Neuronal stem cell (in vitro differentiated cells): ENCODE data around the gene GP2.

Experiments
- DNase-seq: peaks from one replicate; pipeline ENCODE4 v3.0.0-alpha.2; 2013; ENCODE audit warnings: low spot score
- H2AFZ ChIP-seq: one replicate; pipeline ENCODE4 v1.6.1; 2013; ENCODE audit warnings: mild to moderate bottlenecking, low read length, inconsistent platforms
- H2AK5ac ChIP-seq: 2 replicates; pipeline ENCODE4 v1.6.1; 2013; ENCODE audit warnings: low read depth, mild to moderate bottlenecking, inconsistent platforms, low read length, moderate library complexity, mixed read lengths
- H2BK120ac ChIP-seq: 2 replicates; pipeline ENCODE4 v1.6.1; 2013; ENCODE audit warnings: low read depth, mild to moderate bottlenecking, inconsistent platforms, low read length, moderate library complexity, mixed read lengths
- H2BK12ac ChIP-seq: one replicate; pipeline ENCODE4 v1.6.1; 2013; ENCODE audit warnings: low read length, inconsistent platforms
- H2BK15ac ChIP-seq: 2 replicates; pipeline ENCODE4 v1.6.1; 2013; ENCODE audit warnings: mild to moderate bottlenecking, low read length, inconsistent platforms, mixed read lengths
- H2BK5ac ChIP-seq: one replicate; pipeline ENCODE4 v1.6.1; 2013; ENCODE audit warnings: inconsistent platforms, mild to moderate bottlenecking, low read length, moderate library complexity
- H3K14ac ChIP-seq: one replicate; pipeline ENCODE4 v1.6.1; 2013; ENCODE audit warnings: low read length, inconsistent platforms
- H3K18ac ChIP-seq: 2 replicates; pipeline ENCODE4 v1.6.1; 2013; ENCODE audit warnings: low read length, inconsistent platforms
- H3K23ac ChIP-seq: 2 replicates; pipeline ENCODE4 v1.6.1; 2013; ENCODE audit warnings: low read depth, mild to moderate bottlenecking, mixed read lengths, low read length, inconsistent platforms; ENCODE audit not compliant: poor library complexity
- H3K27ac ChIP-seq: replicated peaks from 3 replicates; pipeline ENCODE4 v1.5.1; 2013; ENCODE audit warnings: low read length, inconsistent platforms
- H3K27me3 ChIP-seq, 3 experiments: 2 replicates each; pipeline ENCODE4 v1.6.1; 2013; ENCODE audit warnings: low read length in 3 of 3, mild to moderate bottlenecking in 2 of 3, inconsistent platforms in 1 of 3, low read depth in 1 of 3, mixed read lengths in 1 of 3, moderate library complexity in 1 of 3; ENCODE audit not compliant: control insufficient read depth in 3 of 3, insufficient read depth in 3 of 3
- H3K36me3 ChIP-seq, 2 donors: replicated peaks in 1 of 2; 2 replicates each; pipeline ENCODE4 v1.6.1; 2013; ENCODE audit warnings: low read length in 2 of 2; ENCODE audit not compliant: control insufficient read depth in 2 of 2, insufficient read depth in 2 of 2
- H3K4ac ChIP-seq: 2 replicates; pipeline ENCODE4 v1.6.1; 2013; ENCODE audit warnings: inconsistent platforms, mild to moderate bottlenecking, low read length, moderate library complexity
- H3K4me1 ChIP-seq, 2 donors: 1 replicate in 1 of 2; 2 replicates in 1 of 2; pipeline ENCODE4 v1.6.1; 2013; ENCODE audit warnings: low read length in 2 of 2, low read depth in 1 of 2; ENCODE audit not compliant: control insufficient read depth in 2 of 2, insufficient read depth in 1 of 2
- H3K4me2 ChIP-seq: one replicate; pipeline ENCODE4 v1.6.1; 2013; ENCODE audit warnings: mild to moderate bottlenecking, low read length, inconsistent platforms; ENCODE audit not compliant: insufficient read depth, poor library complexity, severe bottlenecking
- H3K4me3 ChIP-seq, 2 donors: 2 replicates each; pipeline ENCODE4 v1.5.1; 2013; ENCODE audit warnings: low read length in 2 of 2, mild to moderate bottlenecking in 2 of 2, inconsistent platforms in 1 of 2, moderate library complexity in 1 of 2
- H3K79me1 ChIP-seq: one replicate; pipeline ENCODE4 v1.6.1; 2013; ENCODE audit warnings: low read depth, mild to moderate bottlenecking, inconsistent platforms, low read length, moderate library complexity
- H3K9ac ChIP-seq: one replicate; pipeline ENCODE4 v1.6.1; 2013; ENCODE audit warnings: mild to moderate bottlenecking, low read depth, low read length, inconsistent platforms; ENCODE audit not compliant: poor library complexity
- H3K9me3 ChIP-seq, 2 donors: replicated peaks in 1 of 2; 2 replicates each; pipeline versions ENCODE3 to v1.6.1; 2013; ENCODE audit warnings: low read length in 2 of 2, mild to moderate bottlenecking in 2 of 2, inconsistent platforms in 1 of 2, low read depth in 1 of 2, mixed read lengths in 1 of 2, moderate library complexity in 1 of 2; ENCODE audit not compliant: control insufficient read depth in 2 of 2, insufficient read depth in 1 of 2
- H4K8ac ChIP-seq: one replicate; pipeline ENCODE4 v1.6.1; 2013; ENCODE audit warnings: low read depth, mild to moderate bottlenecking, inconsistent platforms, low read length, moderate library complexity
- H4K91ac ChIP-seq: one replicate; pipeline ENCODE4 v1.6.1; 2013; ENCODE audit warnings: low read length, low read depth, mild to moderate bottlenecking, inconsistent platforms; ENCODE audit not compliant: poor library complexity
- WGBS, 2 donors: extraction: QIAGEN DNeasy Blood & Tissue Kit; methylation state at CpG; one replicate each; pipeline ENCODE4 v1.1.7; 2013; ENCODE audit warnings: missing lambda C conversion rate in 2 of 2, mixed read lengths in 1 of 2; ENCODE audit not compliant: insufficient read length in 2 of 2, insufficient replicate concordance in 1 of 2; ENCODE audit errors: extremely low coverage in 2 of 2; 5-methylcytosine and 5-hydroxymethylcytosine counted together

The GP2 gene

GRCh38 chr16:20300312-20301097, 26.8 kb downstream of the GP2 start:
- H2AK5ac ChIP-seq: no peak overlapping the region
- H2BK120ac ChIP-seq: no peak overlapping the region
- no CpG with 5 or more reads among the region's 16 CpGs for WGBS, 2 donors

GRCh38 chr16:20298452-20298851, 28.9 kb downstream of the GP2 start:
- no peaks in the 10 kb centered on the region for H3K9me3 ChIP-seq
- no peak overlapping the region for H4K91ac ChIP-seq
- no peak overlapping the region for H2BK15ac ChIP-seq
- DNase-seq: no peak
- 100% methylated on average over 1 of the region's 5 CpGs; no CpG with 5 or more reads in 1 of the 2 donors for WGBS, 2 donors
- no peak overlapping the region for H3K27ac ChIP-seq
- H3K79me1 ChIP-seq: no peaks in the 10 kb centered on the region
- no peak overlapping the region for H3K14ac ChIP-seq
- no peak overlapping the region for H2BK120ac ChIP-seq
- H3K18ac ChIP-seq: no peak overlapping the region
- no peak overlapping the region for H3K4me3 ChIP-seq
- H3K4me1 ChIP-seq: no peaks in the 10 kb centered on the region
- H3K27me3 ChIP-seq: no peaks in the 10 kb centered on the region
- H2AK5ac ChIP-seq: no peak overlapping the region
- no peak overlapping the region for H2BK5ac ChIP-seq
- no peak overlapping the region for H3K4me2 ChIP-seq
- no peak overlapping the region for H4K8ac ChIP-seq
- H3K36me3 ChIP-seq: no peaks in the 10 kb centered on the region
- no peak overlapping the region for H3K9ac ChIP-seq
- no peak overlapping the region for H2BK12ac ChIP-seq
- no peak overlapping the region for H3K4ac ChIP-seq
- H2AFZ ChIP-seq: no peak overlapping the region
- peak overlapping the region; percentile 46 for H3K23ac ChIP-seq

More at GRCh38 chr16:20300312-20301097, 26.8 kb downstream of the GP2 start:
- Histone ChIP-seq H3K18ac (no peak overlapping the region), H2BK5ac (no peak overlapping the region), H3K9ac (no peak overlapping the region), H2AFZ (no peak overlapping the region), H4K91ac (no peak overlapping the region), H3K79me1 (no peaks in the 10 kb centered on the region), H3K27ac (no peak overlapping the region), H3K23ac (no peak overlapping the region), H3K4me2 (no peak overlapping the region), H3K27me3 (no peaks in the 10 kb centered on the region), H3K4me1 (no peaks in the 10 kb centered on the region), H3K36me3 (no peaks in the 10 kb centered on the region), H3K4ac (no peak overlapping the region), H3K14ac (no peak overlapping the region), H3K4me3 (no peak overlapping the region), H4K8ac (no peak overlapping the region), H3K9me3 (no peaks in the 10 kb centered on the region), H2BK15ac (no peak overlapping the region), H2BK12ac (no peak overlapping the region)
- DNase-seq: peak; percentile 70

- H4K91ac ChIP-seq: no peak overlapping the region
- no CpG with 5 or more reads among the region's 16 CpGs for WGBS, 2 donors
- no peak overlapping the region for H3K9ac ChIP-seq
- H2BK12ac ChIP-seq: no peak overlapping the region
- no peaks in the 10 kb centered on the region for H3K27me3 ChIP-seq
- no peak overlapping the region for H3K4me2 ChIP-seq
- no peaks in the 10 kb centered on the region for H3K9me3 ChIP-seq
- no peak overlapping the region for H3K27ac ChIP-seq
- no peak overlapping the region for H3K14ac ChIP-seq
- peak overlapping the region; percentile 88 for H2BK5ac ChIP-seq
- peaks cover 0 to 6% of the 10 kb centered on the region in 2 donors for H3K4me1 ChIP-seq
- H2AFZ ChIP-seq: no peak overlapping the region
- no peak overlapping the region for H2BK120ac ChIP-seq
- no peak overlapping the region for H2AK5ac ChIP-seq
- DNase-seq: no peak
- H3K36me3 ChIP-seq: no peaks in the 10 kb centered on the region
- H3K4me3 ChIP-seq: no peak overlapping the region
- H3K18ac ChIP-seq: no peak overlapping the region
- no peaks in the 10 kb centered on the region for H3K79me1 ChIP-seq
- no peak overlapping the region for H3K4ac ChIP-seq
- no peak overlapping the region for H4K8ac ChIP-seq
- no peak overlapping the region for H2BK15ac ChIP-seq
- H3K23ac ChIP-seq: peak overlapping the region; percentile 44
These were observed 35.8 kb downstream of the GP2 start for GRCh38 chr16:20291208-20292206.

DNA sequence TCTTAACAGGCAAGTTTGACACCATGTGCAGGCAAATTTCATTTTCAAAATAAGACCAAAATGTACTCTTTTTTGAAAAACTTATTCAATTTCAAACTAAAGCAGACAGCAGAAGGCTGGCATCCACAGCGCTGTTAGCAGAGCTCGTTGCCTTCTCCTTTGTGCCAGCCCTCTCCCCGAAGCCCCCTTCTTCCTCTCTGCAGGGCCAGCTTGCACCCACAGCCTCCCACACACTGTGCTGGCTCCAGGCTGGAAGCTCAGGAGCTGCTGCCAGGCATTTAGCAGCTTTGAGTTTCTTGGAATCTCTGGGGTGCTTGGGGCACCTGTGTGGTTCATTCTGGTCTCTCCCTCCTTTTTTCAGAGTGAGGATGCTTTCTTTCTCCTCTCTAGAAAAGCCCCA, 37.7 kb downstream of the GP2 start:
- no peak overlapping the region for H2BK120ac ChIP-seq
- no peaks in the 10 kb centered on the region for H3K79me1 ChIP-seq
- no peak overlapping the region for H2AK5ac ChIP-seq
- H3K9ac ChIP-seq: no peak overlapping the region
- no peaks in the 10 kb centered on the region for H3K9me3 ChIP-seq
- H4K91ac ChIP-seq: no peak overlapping the region
- H3K23ac ChIP-seq: no peak overlapping the region
- peak overlapping the region; percentile 77 for H3K14ac ChIP-seq
- no peak overlapping the region for H2BK5ac ChIP-seq
- no CpG with 5 or more reads among the region's 3 CpGs for WGBS, 2 donors
- no peak overlapping the region for H3K4me3 ChIP-seq
- no peaks in the 10 kb centered on the region for H3K36me3 ChIP-seq
- no peak overlapping the region for H2BK15ac ChIP-seq
- peaks cover 0 to 10% of the 10 kb centered on the region in 2 donors for H3K4me1 ChIP-seq
- no peaks in the 10 kb centered on the region for H3K27me3 ChIP-seq
- peak overlapping the region; percentile 42 for H3K18ac ChIP-seq
- no peak overlapping the region for H2BK12ac ChIP-seq
- no peak overlapping the region for H3K27ac ChIP-seq
- no peak overlapping the region for H4K8ac ChIP-seq
- no peak overlapping the region for H2AFZ ChIP-seq
- no peak overlapping the region for H3K4ac ChIP-seq
- H3K4me2 ChIP-seq: no peak overlapping the region
- no peak for DNase-seq
